Ovary (tissue), 3 donors: ENCODE measurements around the gene GFAP.

Experiments
- EP300 ChIP-seq: sonication (generic); formaldehyde crosslinking; IDR thresholded peaks from one replicate; pipeline ENCODE4 v1.6.1; 2017; ENCODE audit warnings: antibody characterized with exemption
- TF ChIP-seq, protein P1 (sequence below), 3 donors: fragments of 450-650 bp in 2 of 3; fragments of 200-600 bp in 1 of 3; IDR thresholded peaks; one replicate each; pipeline versions ENCODE4 v1.5.1 to v1.8.0; 2016 to 2022; ENCODE audit warnings: antibody characterized with exemption in 3 of 3, mild to moderate bottlenecking in 1 of 3
- donor health status: DM: no; HTN: no; CAD: no.

GRCh38 chr17:44930667-44931066, 15.4 kb upstream of the GFAP start:
- TF ChIP-seq, protein P1, sequence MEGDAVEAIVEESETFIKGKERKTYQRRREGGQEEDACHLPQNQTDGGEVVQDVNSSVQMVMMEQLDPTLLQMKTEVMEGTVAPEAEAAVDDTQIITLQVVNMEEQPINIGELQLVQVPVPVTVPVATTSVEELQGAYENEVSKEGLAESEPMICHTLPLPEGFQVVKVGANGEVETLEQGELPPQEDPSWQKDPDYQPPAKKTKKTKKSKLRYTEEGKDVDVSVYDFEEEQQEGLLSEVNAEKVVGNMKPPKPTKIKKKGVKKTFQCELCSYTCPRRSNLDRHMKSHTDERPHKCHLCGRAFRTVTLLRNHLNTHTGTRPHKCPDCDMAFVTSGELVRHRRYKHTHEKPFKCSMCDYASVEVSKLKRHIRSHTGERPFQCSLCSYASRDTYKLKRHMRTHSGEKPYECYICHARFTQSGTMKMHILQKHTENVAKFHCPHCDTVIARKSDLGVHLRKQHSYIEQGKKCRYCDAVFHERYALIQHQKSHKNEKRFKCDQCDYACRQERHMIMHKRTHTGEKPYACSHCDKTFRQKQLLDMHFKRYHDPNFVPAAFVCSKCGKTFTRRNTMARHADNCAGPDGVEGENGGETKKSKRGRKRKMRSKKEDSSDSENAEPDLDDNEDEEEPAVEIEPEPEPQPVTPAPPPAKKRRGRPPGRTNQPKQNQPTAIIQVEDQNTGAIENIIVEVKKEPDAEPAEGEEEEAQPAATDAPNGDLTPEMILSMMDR (IDR thresholded peaks at IDR 0.05): no peak
- no peak for TF ChIP-seq EP300
